GM21423 (cell line): ENCODE data around the gene RHBG.

ENCODE experiments used
- ATAC-seq: cut with Tn5 transposase; IDR thresholded peaks from one replicate; pipeline ENCODE4 v1.9.1; 2021; ENCODE audit warnings: mild to moderate bottlenecking, moderate library complexity; ENCODE audit not compliant: unreplicated experiment

Gene RHBG

GRCh38 chr1:156422602-156423091 is 53.6 kb downstream of the RHBG start:
- no peak for ATAC-seq

DNA sequence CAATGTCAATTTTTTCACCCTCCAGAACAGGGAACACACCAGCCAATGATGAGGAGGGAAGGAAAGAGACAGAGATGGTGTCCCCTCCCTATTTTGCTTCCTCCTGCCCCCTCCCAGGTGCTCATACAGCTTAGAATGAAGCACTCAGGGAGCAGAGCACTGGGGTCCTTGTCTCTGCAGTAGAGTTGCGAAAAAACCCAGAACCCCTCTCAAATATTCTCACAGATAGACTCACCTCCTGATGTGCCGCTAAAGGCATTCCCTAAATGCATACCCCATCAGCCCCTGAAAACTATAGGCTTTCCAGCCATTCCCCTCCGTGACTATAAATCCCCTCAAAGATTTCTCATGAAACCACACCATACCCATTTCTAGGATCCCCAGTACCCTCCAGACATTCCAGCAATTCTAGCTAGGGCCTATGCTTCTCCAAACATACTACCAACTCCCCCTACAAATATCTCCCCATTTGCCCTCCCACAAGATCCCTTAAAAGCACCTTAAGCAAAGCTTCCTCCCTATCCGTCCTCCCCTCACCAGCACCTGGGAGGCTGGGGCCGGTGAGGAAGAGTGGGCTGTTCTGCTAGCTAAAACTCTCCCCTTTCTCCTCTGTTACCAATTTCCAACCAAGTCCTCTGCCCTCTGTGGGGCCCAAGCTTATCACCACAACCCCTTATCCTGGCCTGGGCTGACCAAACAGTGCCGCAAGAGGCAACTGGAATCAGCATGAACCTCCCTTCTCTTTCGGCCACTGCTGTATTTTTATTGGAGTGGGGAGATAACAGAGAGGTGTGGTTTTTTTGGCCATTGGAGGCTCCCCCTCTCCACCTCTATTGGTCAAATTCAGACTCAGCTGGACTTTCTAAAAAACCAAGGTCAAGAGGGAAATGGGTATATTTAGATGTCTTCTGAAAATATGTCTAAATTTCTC is 54.7 kb downstream of the RHBG start:
- ATAC-seq, result no peak

DNA sequence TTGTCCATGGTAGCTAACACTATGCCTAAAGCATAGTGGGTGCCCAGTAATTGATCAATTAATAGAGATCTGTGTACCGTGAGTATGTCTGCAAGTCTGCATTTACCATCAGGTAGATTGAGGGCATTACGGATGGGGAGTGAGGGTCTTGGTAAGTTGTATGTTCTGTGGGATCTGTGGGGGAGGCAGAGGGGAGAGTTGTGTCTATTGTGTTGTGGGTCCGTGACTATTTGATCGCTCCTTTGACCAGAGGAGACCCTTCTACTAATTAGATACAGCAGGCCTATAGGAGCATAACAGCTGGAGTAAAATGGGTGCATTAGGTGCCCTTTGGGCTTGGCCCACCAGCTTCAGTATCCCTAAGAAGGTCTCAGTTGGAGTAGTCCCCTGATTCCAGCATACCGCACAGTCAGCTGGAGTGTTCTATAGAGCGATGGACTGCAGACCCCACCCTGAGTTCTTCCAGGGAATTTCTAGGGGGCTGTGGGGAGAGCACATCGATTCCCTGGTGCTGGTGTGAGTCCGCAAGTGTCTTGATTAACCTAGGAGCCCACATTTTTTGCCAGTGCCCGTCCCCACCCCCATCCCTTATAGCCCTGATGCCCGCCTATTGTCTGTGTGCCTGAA is 55.9 kb downstream of the RHBG start:
- ATAC-seq, result no peak

GRCh38 chr1:156425943-156426342 is 56.9 kb downstream of the RHBG start:
- ATAC-seq, result no peak

DNA sequence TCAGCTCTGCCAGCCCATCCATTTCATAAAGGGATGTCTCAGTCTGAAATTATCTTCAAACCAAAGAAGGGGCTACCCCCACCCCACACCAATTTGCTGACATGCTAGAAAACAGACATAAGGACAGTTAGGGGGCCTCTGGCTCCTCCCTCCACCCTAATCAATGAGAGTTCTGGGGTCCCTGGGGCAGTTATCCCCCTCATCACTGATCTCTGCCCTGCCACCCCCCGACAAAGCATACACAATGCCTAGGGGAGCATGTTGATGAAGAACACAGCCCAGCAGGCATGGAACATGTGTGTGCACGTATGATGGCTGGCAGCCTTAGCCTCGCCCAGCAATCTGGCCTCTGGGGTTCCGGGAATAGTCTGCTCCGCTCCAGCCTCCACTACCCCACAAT is 58.9 kb downstream of the RHBG start:
- ATAC-seq, result no peak

GRCh38 chr1:156428746-156429288 is 59.8 kb downstream of the RHBG start:
- ATAC-seq, result no peak

DNA sequence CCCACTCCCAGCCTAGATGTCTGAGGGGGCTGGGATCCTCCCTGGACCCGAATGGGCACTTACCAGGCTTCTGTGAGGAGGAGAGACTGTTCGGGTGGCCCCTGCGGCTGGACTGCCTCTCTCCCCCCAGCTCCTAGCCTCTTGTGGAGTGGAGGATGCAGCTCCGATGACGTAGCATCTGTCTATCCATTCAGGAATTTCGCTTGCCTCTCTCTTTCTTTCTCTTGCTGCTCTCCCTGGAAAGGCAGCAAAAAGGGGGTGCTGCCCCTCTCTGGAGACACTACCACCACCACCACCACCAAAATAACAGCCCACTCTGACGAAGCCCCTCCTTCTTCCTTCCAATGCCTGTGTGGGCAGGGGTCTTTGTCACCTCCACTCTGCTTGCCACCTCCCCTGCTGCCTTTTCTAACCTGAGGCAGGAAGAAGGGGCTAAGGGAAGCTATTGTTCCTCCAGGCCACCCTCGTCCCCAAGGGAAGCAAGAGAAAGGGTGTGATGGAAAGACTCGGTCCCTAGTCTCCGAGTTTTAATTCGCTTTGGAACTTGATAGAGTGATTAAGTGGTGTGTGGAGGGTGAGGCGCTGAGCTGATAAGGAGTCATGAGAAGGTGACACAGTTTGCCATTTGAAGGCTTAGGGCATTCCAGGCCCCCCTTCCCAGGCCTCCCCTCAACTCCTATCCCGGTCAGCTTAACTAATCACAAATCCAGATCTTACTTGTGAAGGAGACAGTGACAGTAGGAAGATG is 60.5 kb downstream of the RHBG start:
- ATAC-seq, result no peak

DNA sequence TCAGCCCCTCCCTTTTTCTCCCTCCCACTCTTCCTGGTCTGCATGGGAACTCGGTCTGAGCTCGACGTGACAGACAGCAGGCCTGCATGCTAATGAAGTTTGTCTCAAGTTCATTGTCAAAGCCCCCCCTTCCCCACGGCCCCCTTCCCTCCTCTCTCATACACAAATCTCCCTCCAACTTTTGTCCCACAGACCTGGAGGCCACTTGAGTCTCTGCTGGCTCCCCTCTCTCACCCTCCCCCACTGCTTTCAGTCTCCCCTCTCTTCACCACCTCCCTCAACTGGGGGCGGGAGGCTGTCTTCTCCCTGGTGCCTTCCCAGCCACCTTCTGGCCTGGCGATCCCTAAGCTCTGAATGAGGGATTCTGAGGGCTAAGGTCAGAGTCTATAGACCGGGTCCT is 61.3 kb downstream of the RHBG start:
- ATAC-seq, result no peak

- ATAC-seq, result no peak
Measured at GRCh38 chr1:156430866-156431265, 61.9 kb downstream of the RHBG start.

GRCh38 chr1:156431366-156431765 is 62.4 kb downstream of the RHBG start:
- ATAC-seq, result no peak

DNA sequence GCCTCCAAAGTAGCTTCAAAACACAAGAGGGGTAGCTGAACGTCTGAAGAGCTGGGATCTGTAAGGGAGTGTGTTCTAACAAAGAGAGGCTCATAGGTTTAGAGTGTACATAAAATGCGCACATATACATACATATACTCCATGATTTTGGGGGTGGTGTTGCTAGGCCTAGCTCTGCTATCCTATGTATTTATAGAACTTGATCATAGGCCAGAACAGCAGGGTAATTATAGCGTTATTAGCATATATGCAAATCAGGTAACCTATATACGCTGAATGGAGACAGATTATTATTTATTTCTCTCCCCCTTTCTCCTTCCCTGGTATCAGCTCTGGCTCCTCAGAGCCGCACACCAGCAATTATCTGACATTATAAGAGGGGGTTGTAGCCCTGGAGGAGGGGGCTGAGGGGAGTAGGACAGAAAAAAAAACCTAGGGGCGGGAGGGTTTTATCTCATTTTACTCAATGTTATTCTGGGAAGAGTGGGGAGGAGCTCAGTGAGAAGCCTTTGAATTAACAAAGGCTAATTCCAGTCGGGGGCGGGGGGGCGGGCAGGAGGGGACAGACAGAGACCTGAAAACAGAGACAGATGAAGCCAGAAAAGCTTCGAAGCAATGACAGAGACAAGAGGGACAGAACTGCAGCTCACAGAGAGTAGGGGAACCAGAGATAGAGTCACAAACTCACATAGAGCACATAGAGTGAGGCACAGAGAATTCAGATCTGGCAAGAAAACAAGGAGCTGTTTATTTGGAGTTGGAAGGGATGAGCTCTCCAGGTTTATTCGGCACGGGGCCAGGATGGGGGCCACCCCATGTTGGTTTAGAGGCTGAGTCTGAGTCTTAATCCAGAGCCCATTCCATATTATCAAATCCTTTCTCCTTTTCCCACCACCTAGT is 63.0 kb downstream of the RHBG start:
- ATAC-seq, result no peak

- no peak for ATAC-seq
Measured at GRCh38 chr1:156432669-156433018, 63.6 kb downstream of the RHBG start.

GRCh38 chr1:156433032-156433431 is 64.0 kb downstream of the RHBG start:
- ATAC-seq, result no peak

GRCh38 chr1:156433602-156434001 is 64.6 kb downstream of the RHBG start:
- no peak for ATAC-seq
